Neural progenitor cell (in vitro differentiated cells): ENCODE data around the gene TEX53.

Experiments used
- EZH2 ChIP-seq: fragments of 200-600 bp; sonication (generic); IDR thresholded peaks from 2 replicates; pipeline ENCODE4 v1.6.1; 2017; ENCODE audit warnings: antibody characterized with exemption, mild to moderate bottlenecking, moderate library complexity
- EZH2phosphoT487 ChIP-seq: fragments of 200-600 bp; sonication (generic); IDR thresholded peaks from 2 replicates; pipeline ENCODE4 v1.6.1; 2017; ENCODE audit warnings: antibody characterized with exemption
- TF ChIP-seq, protein P1 (sequence below): fragments of 200-600 bp; sonication (generic); IDR thresholded peaks from 2 replicates; pipeline ENCODE4 v1.5.1; 2017; ENCODE audit warnings: antibody characterized with exemption, mild to moderate bottlenecking

DNA sequence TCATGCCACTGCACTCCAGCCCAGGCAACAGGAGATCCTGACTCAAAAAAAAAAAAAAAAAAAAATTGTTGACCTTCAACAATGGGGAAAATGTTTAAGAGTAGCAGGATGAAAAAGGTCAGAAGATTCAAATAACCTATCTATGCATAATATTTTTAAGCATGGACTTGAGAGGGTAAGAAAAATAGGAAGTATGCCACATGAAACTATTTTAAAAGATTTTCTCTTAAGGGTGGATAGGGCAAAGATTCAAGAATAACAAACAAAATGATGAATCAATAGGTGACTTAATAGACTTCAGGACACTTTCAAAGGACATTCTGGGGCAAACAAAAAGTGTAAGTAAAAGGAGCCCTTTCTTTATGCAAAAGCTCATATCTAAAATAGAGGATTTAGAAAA lies 21.2 kb upstream of the TEX53 start:
- TF ChIP-seq, protein P1, sequence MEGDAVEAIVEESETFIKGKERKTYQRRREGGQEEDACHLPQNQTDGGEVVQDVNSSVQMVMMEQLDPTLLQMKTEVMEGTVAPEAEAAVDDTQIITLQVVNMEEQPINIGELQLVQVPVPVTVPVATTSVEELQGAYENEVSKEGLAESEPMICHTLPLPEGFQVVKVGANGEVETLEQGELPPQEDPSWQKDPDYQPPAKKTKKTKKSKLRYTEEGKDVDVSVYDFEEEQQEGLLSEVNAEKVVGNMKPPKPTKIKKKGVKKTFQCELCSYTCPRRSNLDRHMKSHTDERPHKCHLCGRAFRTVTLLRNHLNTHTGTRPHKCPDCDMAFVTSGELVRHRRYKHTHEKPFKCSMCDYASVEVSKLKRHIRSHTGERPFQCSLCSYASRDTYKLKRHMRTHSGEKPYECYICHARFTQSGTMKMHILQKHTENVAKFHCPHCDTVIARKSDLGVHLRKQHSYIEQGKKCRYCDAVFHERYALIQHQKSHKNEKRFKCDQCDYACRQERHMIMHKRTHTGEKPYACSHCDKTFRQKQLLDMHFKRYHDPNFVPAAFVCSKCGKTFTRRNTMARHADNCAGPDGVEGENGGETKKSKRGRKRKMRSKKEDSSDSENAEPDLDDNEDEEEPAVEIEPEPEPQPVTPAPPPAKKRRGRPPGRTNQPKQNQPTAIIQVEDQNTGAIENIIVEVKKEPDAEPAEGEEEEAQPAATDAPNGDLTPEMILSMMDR = no peak
- no peak for TF ChIP-seq EZH2
- no peak for TF ChIP-seq EZH2phosphoT487
